MCF 10A (cell line): ENCODE results near the gene CCDC87. TPM values are rescaled to one million over a fixed set of nuclear protein-coding genes. Genes with fewer than 3 reads are reported as not detected.
A peak's percentile ranks its signal among the peaks of the same experiment; 100 is the strongest.

Source experiments
- BruUV-seq: library from RNA; stranded (reverse); fragments of 400-500 nt; replicated peaks from 2 replicates; lab custom pipeline; 2021; lab: Mats Ljungman, UMichigan
- CTCF ChIA-PET: fragments of 300-600 bp; sonication (Branson Sonifier 250); formaldehyde crosslinking; extraction: SDS; loops from one replicate; lab custom pipeline; 2021; ENCODE audit warnings: antibody characterized with exemption, inconsistent platforms; lab: Yijun Ruan, JAX
- POLR2A ChIA-PET: fragments of 300-600, 350-650 bp; sonication (Branson Sonifier 250); formaldehyde crosslinking; extraction: SDS; loops from one replicate; lab custom pipeline; 2020; ENCODE audit warnings: antibody characterized with exemption, inconsistent platforms; lab: Yijun Ruan, JAX
- DNase-seq: peaks from one replicate; pipeline ENCODE4 v3.0.0-alpha.2; 2018; ENCODE audit not compliant: unreplicated experiment
- H3K27ac Mint-ChIP-seq: one replicate; pipeline ENCODE4 v1.8.0; 2022; ENCODE audit warnings: mild to moderate bottlenecking, low read depth, mixed read lengths; ENCODE audit not compliant: unreplicated experiment
- H3K27me3 Mint-ChIP-seq: one replicate; pipeline ENCODE4 v1.8.0; 2022; ENCODE audit warnings: mixed read lengths; ENCODE audit not compliant: insufficient read depth, unreplicated experiment
- H3K36me3 Mint-ChIP-seq: one replicate; pipeline ENCODE4 v1.8.0; 2022; ENCODE audit warnings: mild to moderate bottlenecking, moderate library complexity, mixed read lengths; ENCODE audit not compliant: insufficient read depth, unreplicated experiment
- H3K4me1 Mint-ChIP-seq: one replicate; pipeline ENCODE4 v1.8.0; 2022; ENCODE audit warnings: mixed read lengths; ENCODE audit not compliant: insufficient read depth, unreplicated experiment
- H3K4me3 Mint-ChIP-seq: one replicate; pipeline ENCODE4 v1.8.0; 2022; ENCODE audit warnings: mild to moderate bottlenecking, moderate library complexity, mixed read lengths; ENCODE audit not compliant: unreplicated experiment
- H3K9me3 Mint-ChIP-seq: one replicate; pipeline ENCODE4 v1.8.0; 2022; ENCODE audit warnings: mixed read lengths; ENCODE audit not compliant: unreplicated experiment
- CTCF ChIP-seq: fragments of 200-600 bp; IDR thresholded peaks from one replicate; pipeline ENCODE4 v1.8.0; 2022; ENCODE audit warnings: antibody characterized with exemption, mild to moderate bottlenecking; ENCODE audit not compliant: unreplicated experiment
- intact Hi-C: fragments of 100-400 bp; cut with micrococcal nuclease; formaldehyde crosslinking; loops from 2 replicates; pipeline ENCODE4 v1.14.1; 2022
- total RNA-seq: library from RNA; stranded (reverse); gene quantifications from 2 replicates; pipeline ENCODE4 v1.2.3, GENCODE V29; 2022

CCDC87 gene
- total RNA-seq, 1 experiment from 2014 or later, result not detected

- no peak overlapping the region for H3K4me3 Mint-ChIP-seq
- H3K27ac Mint-ChIP-seq, result no peak overlapping the region
- no peaks in the 10 kb centered on the region for H3K9me3 Mint-ChIP-seq
- ChIA-PET POLR2A (interaction anchor here (0.7 to 21.3 kb wide), 5 partner anchors 8 to 48 kb away, joined by 3 to 420 read pairs (median 6); partner anchors contain the start of genes RBM14 and RBM4), CTCF (interaction anchor here (0.7 to 1.2 kb wide), 3 partner anchors 9 to 219 kb away, joined by 3 read pairs; no protein-coding TSS in a partner anchor)
- no TSS peak for BruUV-seq
- H3K4me1 Mint-ChIP-seq, result peaks cover 5% of the 10 kb centered on the region
- no peaks in the 10 kb centered on the region for H3K27me3 Mint-ChIP-seq
- no peak for TF ChIP-seq CTCF
- intact Hi-C loops, result no loop called here
- DNase-seq, result no peak
- peaks cover 91% of the 10 kb centered on the region for H3K36me3 Mint-ChIP-seq
Observed at GRCh38 chr11:66628061-66628603, 35.3 kb upstream of the CCDC87 start.

- DNase-seq, result no peak
- intact Hi-C loops, result no loop called here
- TF ChIP-seq CTCF, result no peak
- TSS peak; percentile 6 for BruUV-seq
- H3K4me3 Mint-ChIP-seq, result no peak overlapping the region
- H3K27me3 Mint-ChIP-seq, result no peaks in the 10 kb centered on the region
- H3K36me3 Mint-ChIP-seq, result peaks cover 96% of the 10 kb centered on the region
- ChIA-PET POLR2A (interaction anchor here (1.1 to 21.3 kb wide), 3 partner anchors 8 to 10 kb away, joined by 4 to 420 read pairs (median 6); partner anchors contain the start of genes RBM14 and RBM4), CTCF (interaction anchor here (0.6 to 0.7 kb wide), 3 partner anchors 8 to 379 kb away, joined by 3 to 4 read pairs (median 3); no protein-coding TSS in a partner anchor)
- H3K27ac Mint-ChIP-seq, result no peak overlapping the region
- H3K9me3 Mint-ChIP-seq, result no peaks in the 10 kb centered on the region
- H3K4me1 Mint-ChIP-seq, result peaks cover 5% of the 10 kb centered on the region
Observed at GRCh38 chr11:66626926-66627325, 34.1 kb upstream of the CCDC87 start.

- H3K27me3 Mint-ChIP-seq, result no peaks in the 10 kb centered on the region
- ChIA-PET CTCF (interaction anchor here (0.7 kb wide), 1 partner anchor 380 kb away, joined by 3 read pairs; no protein-coding TSS in a partner anchor), POLR2A (interaction anchor here (1.7 to 21.3 kb wide), 2 partner anchors 9 to 11 kb away, joined by 6 to 420 read pairs; partner anchors contain the start of genes RBM14 and RBM4)
- no peaks in the 10 kb centered on the region for H3K9me3 Mint-ChIP-seq
- no peak overlapping the region for H3K4me3 Mint-ChIP-seq
- peaks cover 5% of the 10 kb centered on the region for H3K4me1 Mint-ChIP-seq
- peaks cover 96% of the 10 kb centered on the region for H3K36me3 Mint-ChIP-seq
- BruUV-seq, result no TSS peak
- H3K27ac Mint-ChIP-seq, result no peak overlapping the region
- no peak for TF ChIP-seq CTCF
- intact Hi-C loops, result no loop called here
- DNase-seq, result no peak
Observed at GRCh38 chr11:66626382-66626781, 33.5 kb upstream of the CCDC87 start.

GRCh38 chr11:66625752-66626149, 32.9 kb upstream of the CCDC87 start:
- peaks cover 5% of the 10 kb centered on the region for H3K4me1 Mint-ChIP-seq
- no peaks in the 10 kb centered on the region for H3K9me3 Mint-ChIP-seq
- TF ChIP-seq CTCF, result no peak
- ChIA-PET CTCF (no interaction called here), POLR2A (interaction anchor here (21.3 kb wide), 1 partner anchor 11 kb away, joined by 420 read pairs; the partner anchor contains the start of gene RBM4)
- intact Hi-C loops, result no loop called here
- no TSS peak for BruUV-seq
- H3K27ac Mint-ChIP-seq, result no peak overlapping the region
- no peak for DNase-seq
- H3K4me3 Mint-ChIP-seq, result no peak overlapping the region
- H3K27me3 Mint-ChIP-seq, result no peaks in the 10 kb centered on the region
- H3K36me3 Mint-ChIP-seq, result peaks cover 96% of the 10 kb centered on the region
